Endodermal cell (in vitro differentiated cells): ENCODE measurements around the gene GDF15. TPM values are rescaled to one million over a fixed set of nuclear protein-coding genes. Genes with fewer than 3 reads are reported as not detected.
A peak's percentile ranks its signal among the peaks of the same experiment; 100 is the strongest.

Experiments
- DNase-seq: peaks from one replicate; pipeline ENCODE4 v3.0.0-alpha.2; 2017
- H3K27ac ChIP-seq: 2 replicates; pipeline ENCODE4 v1.5.1; 2013; ENCODE audit warnings: mild to moderate bottlenecking, low read depth, low read length, moderate library complexity
- H3K27me3 ChIP-seq: 2 replicates; pipeline ENCODE4 v1.6.1; 2013; ENCODE audit warnings: mild to moderate bottlenecking, low read length, moderate library complexity; ENCODE audit not compliant: insufficient read depth, control insufficient read depth, poor library complexity, severe bottlenecking
- H3K36me3 ChIP-seq: 2 replicates; pipeline ENCODE4 v1.7.0; 2013; ENCODE audit warnings: mild to moderate bottlenecking, low read length, moderate library complexity; ENCODE audit not compliant: control insufficient read depth, insufficient read depth
- H3K4me1 ChIP-seq: one replicate; pipeline ENCODE4 v1.7.0; 2013; ENCODE audit warnings: low read length; ENCODE audit not compliant: control insufficient read depth, insufficient read depth
- H3K4me3 ChIP-seq: 2 replicates; pipeline ENCODE4 v1.5.1; 2013; ENCODE audit warnings: mild to moderate bottlenecking, low read length, moderate library complexity
- H3K9ac ChIP-seq: 2 replicates; pipeline ENCODE4 v1.6.1; 2013; ENCODE audit warnings: mild to moderate bottlenecking, low read length, moderate library complexity; ENCODE audit not compliant: poor library complexity, severe bottlenecking; ENCODE audit errors: extremely low read depth
- H3K9me3 ChIP-seq: 2 replicates; pipeline ENCODE4 v1.6.1; 2013; ENCODE audit warnings: mild to moderate bottlenecking, low read length, moderate library complexity; ENCODE audit not compliant: control insufficient read depth
- H3K27ac Mint-ChIP-seq: 2 replicates; pipeline ENCODE4 v1.8.0; 2020; ENCODE audit warnings: mixed read lengths
- H3K27me3 Mint-ChIP-seq: 2 replicates; pipeline ENCODE4 v1.8.0; 2021; ENCODE audit warnings: mild to moderate bottlenecking, mixed read lengths; ENCODE audit not compliant: insufficient read depth
- H3K36me3 Mint-ChIP-seq: 2 replicates; pipeline ENCODE4 v1.8.0; 2020; ENCODE audit warnings: low read depth, mixed read lengths
- H3K4me1 Mint-ChIP-seq: 2 replicates; pipeline ENCODE4 v1.8.0; 2020; ENCODE audit warnings: mixed read lengths
- H3K4me3 Mint-ChIP-seq: 2 replicates; pipeline ENCODE4 v1.8.0; 2020; ENCODE audit warnings: mild to moderate bottlenecking, moderate library complexity, mixed read lengths
- H3K9me3 Mint-ChIP-seq: 2 replicates; pipeline ENCODE4 v1.8.0; 2020; ENCODE audit warnings: mild to moderate bottlenecking, mixed read lengths
- CTCF ChIP-seq: fragments of 200-600 bp; sonication (generic); conservative IDR thresholded peaks from 2 replicates; pipeline ENCODE4 v1.5.0; 2021; ENCODE audit warnings: antibody characterized with exemption, mild to moderate bottlenecking
- WGBS, 2 experiments: methylation state at CpG; one replicate each; pipeline versions ENCODE4 v1.1.5 to v1.1.7; 2013; ENCODE audit warnings: missing lambda C conversion rate in 2 of 2, mixed read lengths in 1 of 2; ENCODE audit not compliant: insufficient coverage in 1 of 2, insufficient read length in 1 of 2; 5-methylcytosine and 5-hydroxymethylcytosine counted together
- total RNA-seq, 2 donors: library from RNA; stranded (reverse); fragmentation: NEBNext Ultra II Directional in 1 of 2; extraction: Animal tissue kit (Norgen Biotek cat#: 25700) in 1 of 2; gene quantifications; 2 replicates in 1 of 2; 3 replicates in 1 of 2; pipeline ENCODE4 v1.2.1, GENCODE V29; 2021

The GDF15 gene
- total RNA-seq, 2 donors from 2014 or later, result 0.90 to 2.2 TPM

DNA sequence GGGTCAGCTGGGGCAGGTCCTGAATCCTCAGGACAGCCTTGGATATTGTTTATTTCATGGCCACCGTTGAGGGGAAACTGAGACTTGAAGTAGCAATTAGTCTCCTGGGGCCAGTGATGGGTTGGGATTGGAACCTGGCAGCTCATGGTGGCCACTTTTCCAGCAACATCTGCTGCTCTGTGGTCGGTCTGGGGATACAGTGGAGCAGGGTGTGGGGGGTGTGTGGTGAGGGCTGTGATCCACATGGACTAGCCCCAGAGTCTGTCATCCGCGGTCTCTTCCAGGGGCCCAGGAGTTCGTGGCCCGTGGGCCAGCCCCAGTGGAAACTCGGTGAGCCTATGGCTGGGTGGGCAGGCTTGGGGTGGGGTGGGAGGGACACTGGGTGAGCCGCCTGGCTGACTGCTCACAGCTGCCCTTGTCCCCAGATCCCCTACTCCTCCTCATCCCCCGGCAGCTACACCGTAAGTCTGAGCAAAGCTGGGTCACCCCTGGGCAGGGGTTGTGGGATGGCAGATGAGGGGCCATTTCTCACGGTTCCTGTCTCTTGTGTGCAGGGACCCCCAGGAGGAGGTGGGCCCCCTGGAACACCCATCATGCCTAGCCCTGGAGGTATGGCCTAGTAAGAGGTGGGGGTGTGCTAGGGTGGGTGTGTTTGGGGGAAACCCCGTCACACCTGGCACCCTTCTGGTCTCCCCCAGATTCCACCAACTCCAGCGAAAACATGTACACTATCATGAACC is 46.5 kb downstream of the GDF15 start:
- Mint-ChIP-seq H3K4me1 (peaks cover 2% of the 10 kb centered on the region), H3K36me3 (peaks cover 6% of the 10 kb centered on the region), H3K27ac (peak overlapping the region; percentile 72), H3K9me3 (no peaks in the 10 kb centered on the region), H3K4me3 (peak overlapping the region; percentile 58), H3K27me3 (peaks cover 3% of the 10 kb centered on the region)
- no peak for TF ChIP-seq CTCF
- 78 to 87% methylated on average over 3 to 13 of the region's 13 CpGs for WGBS, 2 experiments
- Histone ChIP-seq H3K36me3 (peaks cover 3% of the 10 kb centered on the region), H3K27ac (no peak overlapping the region), H3K4me1 (peaks cover 7% of the 10 kb centered on the region), H3K27me3 (no peaks in the 10 kb centered on the region), H3K9me3 (no peaks in the 10 kb centered on the region), H3K4me3 (peak overlapping the region; percentile 35), H3K9ac (no peak overlapping the region)
- DNase-seq, result peak; percentile 55

DNA sequence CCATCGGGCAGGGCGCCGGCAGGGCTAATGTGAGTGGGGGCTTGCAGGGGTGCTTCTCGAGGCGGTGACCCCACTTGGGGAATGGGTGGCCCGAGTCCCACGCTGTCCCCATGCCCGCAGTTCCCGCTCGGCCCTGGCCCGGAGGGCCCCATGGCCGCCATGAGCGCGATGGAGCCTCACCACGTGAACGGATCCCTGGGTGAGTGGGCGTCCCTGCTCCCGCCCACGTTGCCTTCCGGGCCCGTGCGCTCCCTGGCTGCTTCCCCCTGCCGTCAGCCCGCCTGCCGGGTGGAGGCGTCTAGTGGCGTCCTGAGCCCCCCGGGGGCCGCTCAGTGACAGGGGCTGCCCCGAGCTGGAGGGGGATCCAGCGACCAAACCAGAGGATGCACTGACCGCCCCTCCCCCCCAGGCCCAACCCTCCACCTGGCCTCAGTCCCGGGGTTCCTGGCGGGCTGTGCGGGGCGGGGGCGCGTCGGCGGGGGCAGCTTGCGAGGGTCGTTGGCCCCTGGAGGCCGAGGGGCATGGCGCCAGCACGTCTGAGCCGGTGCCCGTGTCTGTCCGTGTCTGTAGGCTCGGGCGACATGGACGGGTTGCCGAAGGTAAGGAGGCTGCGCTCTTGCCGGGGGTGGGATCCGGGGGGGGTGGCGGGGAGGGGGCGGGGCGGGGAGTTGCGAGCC is 47.2 kb downstream of the GDF15 start:
- peaks cover 6% of the 10 kb centered on the region for H3K36me3 Mint-ChIP-seq
- Histone ChIP-seq H3K4me1 (peaks cover 7% of the 10 kb centered on the region), H3K36me3 (peaks cover 3% of the 10 kb centered on the region), H3K4me3 (peak overlapping the region; percentile 35), H3K9ac (no peak overlapping the region), H3K27ac (no peak overlapping the region), H3K27me3 (no peaks in the 10 kb centered on the region), H3K9me3 (no peaks in the 10 kb centered on the region)
- peak overlapping the region; percentile 58 for H3K4me3 Mint-ChIP-seq
- peaks cover 2% of the 10 kb centered on the region for H3K4me1 Mint-ChIP-seq
- DNase-seq, result peak; percentile 81
- no peak for TF ChIP-seq CTCF
- 25 to 48% methylated on average over 10 to 59 of the region's 59 CpGs for WGBS, 2 experiments
- H3K27ac Mint-ChIP-seq, result no peak overlapping the region
- H3K9me3 Mint-ChIP-seq, result no peaks in the 10 kb centered on the region
- H3K27me3 Mint-ChIP-seq, result peaks cover 3% of the 10 kb centered on the region

DNA sequence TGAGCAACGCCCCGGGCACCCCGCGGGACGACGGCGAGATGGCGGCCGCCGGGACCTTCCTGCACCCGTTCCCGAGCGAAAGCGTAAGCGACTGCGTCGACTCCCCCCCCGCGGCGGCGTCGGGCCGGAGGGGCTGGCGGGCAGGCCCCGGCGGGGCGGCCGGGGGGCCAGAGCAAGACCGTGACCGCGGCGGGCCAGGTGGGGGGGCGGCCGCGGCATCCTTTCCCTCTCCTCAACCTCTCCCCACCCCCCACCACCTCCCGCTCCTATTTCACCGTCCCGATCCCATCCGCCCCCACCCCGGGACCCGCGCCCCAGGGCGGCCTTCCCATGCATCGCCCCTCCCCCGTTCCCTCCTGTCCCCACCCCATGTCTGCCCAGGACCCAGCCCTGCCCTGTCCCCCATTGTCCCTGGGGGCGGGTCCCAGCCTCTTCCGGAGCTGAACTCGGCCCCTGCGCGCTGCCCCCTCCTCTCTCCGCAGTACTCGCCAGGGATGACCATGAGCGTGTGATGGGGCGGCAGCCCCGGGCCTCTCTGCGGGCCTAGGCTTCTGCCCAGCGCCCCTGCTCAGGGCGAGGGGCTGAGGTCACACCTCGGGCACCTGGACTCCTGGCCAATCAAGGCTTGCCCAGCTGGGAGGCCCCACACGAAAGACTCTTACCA is 47.9 kb downstream of the GDF15 start:
- Mint-ChIP-seq H3K4me3 (peak overlapping the region; percentile 58), H3K36me3 (peaks cover 6% of the 10 kb centered on the region), H3K4me1 (peaks cover 6% of the 10 kb centered on the region), H3K27me3 (peaks cover 3% of the 10 kb centered on the region), H3K27ac (no peak overlapping the region), H3K9me3 (no peaks in the 10 kb centered on the region)
- Histone ChIP-seq H3K4me1 (peaks cover 13% of the 10 kb centered on the region), H3K4me3 (no peak overlapping the region), H3K9me3 (no peaks in the 10 kb centered on the region), H3K27me3 (no peaks in the 10 kb centered on the region), H3K9ac (no peak overlapping the region), H3K27ac (peak overlapping the region; percentile 44), H3K36me3 (peaks cover 3% of the 10 kb centered on the region)
- peak; percentile 87 for DNase-seq
- 12 to 16% methylated on average over 12 to 56 of the region's 60 CpGs for WGBS, 2 experiments
- TF ChIP-seq CTCF, result no peak
